Measurements from ENCODE around the gene MAPK10. TPM values are rescaled to one million over a fixed set of nuclear protein-coding genes. Genes with fewer than 3 reads are reported as not detected.

MAPK10 gene
- total RNA-seq, 4 donors from 2014 or later: 1.7 to 8.6 (median 4.4) TPM

- TF ChIP-seq POLR2A (IDR thresholded peaks at IDR 0.05) (no peak), CTCF (IDR thresholded peaks at IDR 0.05) (no peak)
- WGBS, 2 donors: 93 to 98% methylated on average over 4 of the region's 4 CpGs
- DNase-seq: no peak
- H3K36me3 ChIP-seq: no peaks in the 10 kb centered on the region
- H3K4me3 ChIP-seq: no peak overlapping the region
- no peaks in the 10 kb centered on the region for H3K9me3 ChIP-seq
- no peaks in the 10 kb centered on the region for H3K27me3 ChIP-seq
- no peaks in the 10 kb centered on the region for H3K4me1 ChIP-seq
- no peak overlapping the region for H3K27ac ChIP-seq
- intact Hi-C loops (cut with DNase I): no loop called here
Observed at GRCh38 chr4:86159216-86159615, 200.6 kb downstream of the MAPK10 start.

- no peaks in the 10 kb centered on the region for H3K9me3 ChIP-seq
- 77 to 89% methylated on average over 2 of the region's 2 CpGs for WGBS, 2 donors
- DNase-seq: no peak
- no peak overlapping the region for H3K27ac ChIP-seq
- no peaks in the 10 kb centered on the region for H3K27me3 ChIP-seq
- H3K4me3 ChIP-seq: no peak overlapping the region
- TF ChIP-seq CTCF (IDR thresholded peaks at IDR 0.05) (no peak), POLR2A (IDR thresholded peaks at IDR 0.05) (no peak)
- intact Hi-C loops (cut with DNase I): no loop called here
- H3K36me3 ChIP-seq: no peaks in the 10 kb centered on the region
- no peaks in the 10 kb centered on the region for H3K4me1 ChIP-seq
Observed at GRCh38 chr4:86156531-86156930, 203.3 kb downstream of the MAPK10 start.

GRCh38 chr4:86155766-86156165 lies 204.1 kb downstream of the MAPK10 start:
- H3K4me3 ChIP-seq: no peak overlapping the region
- H3K27ac ChIP-seq: no peak overlapping the region
- no peaks in the 10 kb centered on the region for H3K9me3 ChIP-seq
- no peaks in the 10 kb centered on the region for H3K36me3 ChIP-seq
- WGBS, 2 donors: 75 to 91% methylated on average over 4 of the region's 4 CpGs
- H3K4me1 ChIP-seq: no peaks in the 10 kb centered on the region
- H3K27me3 ChIP-seq: no peaks in the 10 kb centered on the region
- DNase-seq: no peak
- intact Hi-C loops (cut with DNase I): no loop called here
- TF ChIP-seq CTCF (IDR thresholded peaks at IDR 0.05) (no peak), POLR2A (IDR thresholded peaks at IDR 0.05) (no peak)

GRCh38 chr4:86152454-86152853 lies 207.4 kb downstream of the MAPK10 start:
- 77 to 83% methylated on average over 2 of the region's 2 CpGs for WGBS, 2 donors
- H3K4me3 ChIP-seq: no peak overlapping the region
- intact Hi-C loops (cut with DNase I): no loop called here
- H3K9me3 ChIP-seq: no peaks in the 10 kb centered on the region
- H3K4me1 ChIP-seq: no peaks in the 10 kb centered on the region
- H3K27ac ChIP-seq: no peak overlapping the region
- H3K27me3 ChIP-seq: no peaks in the 10 kb centered on the region
- no peaks in the 10 kb centered on the region for H3K36me3 ChIP-seq
- TF ChIP-seq POLR2A (IDR thresholded peaks at IDR 0.05) (no peak), CTCF (IDR thresholded peaks at IDR 0.05) (no peak)
- no peak for DNase-seq

GRCh38 chr4:86151196-86151595 lies 208.7 kb downstream of the MAPK10 start:
- Histone ChIP-seq H3K36me3 (no peaks in the 10 kb centered on the region), H3K27me3 (no peaks in the 10 kb centered on the region), H3K9me3 (no peaks in the 10 kb centered on the region), H3K27ac (no peak overlapping the region), H3K4me3 (no peak overlapping the region), H3K4me1 (no peaks in the 10 kb centered on the region)
- intact Hi-C loops (cut with DNase I): no loop called here
- no peak for DNase-seq
- TF ChIP-seq POLR2A (IDR thresholded peaks at IDR 0.05): no peak
- no peak for TF ChIP-seq CTCF (IDR thresholded peaks at IDR 0.05)
- 72 to 88% methylated on average over 3 of the region's 3 CpGs for WGBS, 2 donors
